ENCODE data around the gene GPR148.
A peak's percentile ranks its signal among the peaks of the same experiment; 100 is the strongest.
"Not testable (repeated sequence)": the region's sequence is repeated elsewhere in the genome, so short reads cannot be mapped to it uniquely, and the experiment has no call there.

GPR148 gene, protein sequence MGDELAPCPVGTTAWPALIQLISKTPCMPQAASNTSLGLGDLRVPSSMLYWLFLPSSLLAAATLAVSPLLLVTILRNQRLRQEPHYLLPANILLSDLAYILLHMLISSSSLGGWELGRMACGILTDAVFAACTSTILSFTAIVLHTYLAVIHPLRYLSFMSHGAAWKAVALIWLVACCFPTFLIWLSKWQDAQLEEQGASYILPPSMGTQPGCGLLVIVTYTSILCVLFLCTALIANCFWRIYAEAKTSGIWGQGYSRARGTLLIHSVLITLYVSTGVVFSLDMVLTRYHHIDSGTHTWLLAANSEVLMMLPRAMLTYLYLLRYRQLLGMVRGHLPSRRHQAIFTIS

GRCh38 chr2:130728549-130729316, at the start of gene GPR148:
Gene GPR148 (plus strand): TSS chr2:130729070. CDS start chr2:130729152, 82 bp downstream.
- peak; percentile 67 for DNase-seq

DNA sequence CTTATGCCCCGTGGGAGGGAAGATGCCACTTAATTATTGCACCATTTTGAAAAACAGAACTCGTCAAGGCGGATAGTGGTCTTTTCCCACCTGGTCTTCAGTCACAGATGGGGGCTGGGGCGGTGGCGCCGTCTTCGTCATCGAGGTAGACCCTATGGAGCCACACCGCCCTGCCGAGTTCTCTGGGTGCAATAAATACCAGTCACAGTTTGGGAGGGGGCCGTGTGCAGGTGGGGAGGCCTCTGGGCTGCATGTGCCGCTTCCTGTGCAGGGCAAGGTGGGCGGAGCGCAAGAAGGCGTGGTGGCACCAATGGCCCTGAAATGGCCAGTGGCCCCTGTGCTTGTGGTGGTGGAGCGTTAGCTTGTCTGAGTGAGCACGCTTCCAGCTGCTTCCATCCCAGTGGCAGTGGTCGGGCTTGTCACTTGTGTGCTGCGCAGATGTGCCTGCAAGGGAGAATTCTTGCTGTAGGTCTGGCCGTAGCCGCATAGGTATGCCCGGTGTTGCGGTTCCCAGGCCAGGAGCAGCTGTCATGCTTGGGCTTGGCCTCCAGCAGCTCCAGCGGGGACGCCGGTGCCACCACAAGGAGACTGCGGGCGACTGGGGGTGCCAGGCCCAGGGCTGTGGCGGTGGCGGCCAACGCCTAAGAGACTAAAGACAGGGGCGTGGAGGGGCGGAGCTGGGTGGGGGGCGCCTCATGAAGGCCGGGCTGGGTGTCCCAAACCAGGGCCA, 36.7 kb upstream of the GPR148 start:
- not testable (repeated sequence) for DNase-seq

DNA sequence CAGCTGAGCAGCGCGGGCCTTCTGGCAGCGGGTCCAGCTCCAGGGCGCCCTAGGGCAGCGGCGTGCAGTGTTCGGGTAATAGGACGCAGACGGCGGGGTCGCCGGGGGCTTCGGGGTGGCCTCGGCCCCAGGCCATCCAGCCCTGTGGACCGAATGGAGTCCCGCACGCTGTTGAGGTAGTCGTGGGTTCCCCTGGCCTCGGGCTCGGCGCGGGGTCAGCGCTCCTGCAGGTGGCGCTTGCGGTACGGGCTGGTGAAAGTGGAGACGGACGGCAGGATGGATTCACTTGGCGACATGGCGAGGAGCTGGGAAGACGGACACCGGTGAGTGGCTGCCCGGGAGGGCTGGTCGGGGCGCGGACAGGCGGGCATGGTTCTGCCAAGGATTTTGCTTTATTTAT, 35.4 kb upstream of the GPR148 start:
- not testable (repeated sequence) for DNase-seq

GRCh38 chr2:130703250-130703649, 25.6 kb upstream of the GPR148 start:
- DNase-seq = not testable (repeated sequence)

DNA sequence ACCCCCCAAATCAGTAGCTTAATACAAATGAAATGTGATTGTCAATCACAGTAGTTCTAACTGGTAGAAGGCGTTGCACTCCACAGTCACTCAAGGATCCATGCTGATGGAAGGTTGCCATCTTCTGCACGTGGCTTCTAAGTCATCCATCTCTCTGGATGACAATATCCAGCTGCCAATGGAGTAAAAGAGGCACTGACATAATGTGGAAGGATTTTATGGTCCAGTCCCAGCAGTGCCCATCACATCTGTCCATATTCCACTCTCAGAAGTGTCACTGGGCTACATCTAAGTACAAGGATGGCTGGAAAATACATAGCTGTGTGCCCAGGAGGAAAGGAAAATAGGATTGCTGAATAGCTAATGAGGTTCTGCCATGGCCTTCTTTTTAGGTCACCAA, 14.1 kb upstream of the GPR148 start:
- not testable (repeated sequence) for DNase-seq

DNA sequence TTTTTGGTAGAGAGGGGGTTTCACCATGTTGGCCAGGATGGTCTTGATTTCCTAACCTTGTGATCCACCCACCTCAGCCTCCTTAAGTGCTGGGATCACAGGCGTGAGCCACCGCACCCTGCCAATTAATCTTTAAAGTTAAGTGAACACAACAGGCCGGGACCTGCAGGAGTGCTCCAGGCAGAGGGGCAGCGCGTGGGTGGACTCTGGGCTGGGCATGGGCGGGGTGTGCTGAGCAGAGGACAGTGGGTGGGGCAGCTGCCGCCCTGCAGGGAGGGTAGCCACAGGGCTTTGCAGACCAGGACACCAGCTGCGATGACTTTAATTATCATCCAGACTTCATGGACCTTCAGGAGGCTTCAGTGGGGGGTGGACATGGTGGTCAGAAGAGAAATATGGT, 8.8 kb upstream of the GPR148 start:
- no peak for DNase-seq

DNA sequence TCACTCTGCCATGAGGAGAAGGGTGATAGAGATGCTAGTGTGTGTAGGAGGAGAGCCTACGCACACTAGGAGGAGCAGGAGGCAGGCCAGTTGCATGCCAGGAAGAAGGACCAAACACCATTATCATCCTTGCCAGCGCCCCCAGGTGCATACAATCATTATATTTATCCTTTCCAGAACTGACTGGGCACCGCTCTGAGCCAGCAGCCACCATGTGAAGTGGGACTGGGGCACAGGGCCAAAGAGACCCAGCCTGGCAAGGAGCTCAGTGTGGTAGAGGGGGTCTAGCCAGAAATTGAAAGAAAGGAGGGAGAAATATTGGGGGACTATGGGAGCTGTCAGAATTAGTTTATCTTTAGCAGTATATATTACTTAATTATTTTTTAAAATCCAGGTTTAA, 8.3 kb upstream of the GPR148 start:
- DNase-seq = no peak

- DNase-seq = no peak
These were observed 4.4 kb upstream of the GPR148 start for GRCh38 chr2:130724455-130724854.

GRCh38 chr2:130726614-130727180, 2.2 kb upstream of the GPR148 start:
- DNase-seq = no peak

DNA sequence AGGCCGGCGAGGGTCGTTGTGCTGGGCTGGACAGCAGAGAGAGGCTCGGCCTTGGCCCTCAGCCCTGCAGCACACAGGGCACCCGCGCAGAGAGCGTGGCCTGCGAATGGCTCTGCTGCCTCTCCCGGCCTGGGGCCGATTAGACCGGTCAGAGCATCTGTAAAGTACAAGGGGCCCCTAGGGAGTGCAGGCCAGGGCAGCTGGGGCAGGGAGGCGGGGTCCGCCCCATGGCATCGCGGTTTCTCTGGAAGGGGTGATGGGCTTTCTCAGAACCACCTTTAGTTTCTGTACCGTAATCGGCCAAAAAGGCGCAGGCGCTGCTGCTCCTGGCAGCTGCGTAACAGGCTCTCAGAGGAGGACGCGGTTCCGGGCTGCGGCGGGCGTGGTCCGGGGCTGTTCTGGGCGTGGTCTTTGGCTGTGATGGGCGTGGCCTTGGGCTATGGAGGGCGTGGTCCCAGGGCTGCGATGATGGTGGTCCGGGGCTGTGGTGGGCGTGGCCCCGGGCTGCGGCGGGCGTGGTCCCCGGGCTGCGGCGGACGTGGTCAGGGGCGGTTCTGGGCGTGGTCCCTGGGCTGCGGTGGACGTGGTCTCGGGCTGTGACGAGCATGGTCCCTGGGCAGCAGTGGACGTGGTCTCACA, 1.5 kb upstream of the GPR148 start:
- peak; percentile 92 for DNase-seq

DNA sequence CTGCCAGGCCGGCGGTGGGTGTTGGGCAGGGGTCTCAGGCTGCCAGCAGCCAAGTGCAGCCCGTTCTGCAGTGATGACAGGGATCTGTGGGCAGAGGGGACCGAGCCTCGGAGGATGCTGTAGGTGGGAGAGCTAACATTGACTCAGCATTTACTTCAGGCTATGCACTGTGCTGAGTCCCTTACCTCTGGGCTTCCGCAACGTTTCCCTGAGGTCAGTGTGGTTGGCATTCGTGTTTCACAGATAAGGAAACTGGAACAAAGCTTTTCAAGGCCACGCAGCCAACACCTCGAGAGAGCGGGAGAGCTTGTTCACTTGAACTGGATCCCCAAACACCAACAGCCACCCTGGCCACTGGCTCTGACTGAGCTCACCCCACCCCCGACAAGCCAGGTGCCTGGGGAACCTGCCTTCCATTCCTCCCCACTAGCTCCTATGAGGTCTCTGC, 839 bp upstream of the GPR148 start:
- DNase-seq = no peak

GRCh38 chr2:130729322-130730299, 741 bp downstream of the GPR148 start:
- peak; percentile 53 for DNase-seq

- not testable (repeated sequence) for DNase-seq
These were observed 3.4 kb downstream of the GPR148 start for GRCh38 chr2:130732257-130732656.

GRCh38 chr2:130735200-130735599, 6.3 kb downstream of the GPR148 start:
- DNase-seq = no peak

DNA sequence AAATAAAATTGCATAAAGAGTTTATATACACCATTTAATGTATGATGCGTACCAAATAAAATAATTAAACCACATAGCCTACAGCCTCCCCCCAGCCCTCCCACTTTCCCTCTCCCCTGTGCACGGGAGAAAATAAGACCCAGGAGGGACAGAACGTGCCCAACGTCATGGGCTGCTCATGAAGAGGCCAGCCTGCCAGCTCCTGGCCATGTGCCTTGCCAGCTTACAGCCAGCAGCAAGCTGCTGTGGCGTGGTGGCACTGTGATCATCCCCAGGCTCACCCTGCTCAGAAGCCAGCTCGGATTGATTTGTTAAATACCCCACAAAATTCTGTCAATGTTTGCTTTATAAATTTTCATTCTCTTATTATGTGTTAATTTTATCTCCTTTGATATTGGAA, 7.6 kb downstream of the GPR148 start:
- no peak for DNase-seq

DNA sequence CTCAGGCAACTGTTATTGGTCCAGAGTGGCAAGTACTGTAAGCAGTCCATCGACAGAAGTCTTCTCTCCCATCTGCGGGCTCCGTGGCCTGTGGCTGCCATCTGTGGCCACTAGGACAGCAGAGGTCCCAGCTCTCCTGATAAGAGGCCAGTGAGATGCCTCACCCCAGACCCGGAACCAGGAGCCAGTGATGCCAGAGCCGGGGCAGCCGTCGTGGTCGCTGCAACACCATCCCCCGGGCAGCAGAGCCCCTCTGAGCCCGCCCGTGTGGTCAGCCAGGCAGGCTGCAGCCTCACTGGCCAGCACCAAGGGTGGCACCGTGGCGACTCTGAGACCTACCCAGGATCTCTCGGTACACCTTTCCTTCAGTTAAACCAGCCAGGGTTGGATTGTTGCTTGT, 8.7 kb downstream of the GPR148 start:
- DNase-seq = no peak

GRCh38 chr2:130740671-130741070, 11.8 kb downstream of the GPR148 start:
- DNase-seq = no peak

DNA sequence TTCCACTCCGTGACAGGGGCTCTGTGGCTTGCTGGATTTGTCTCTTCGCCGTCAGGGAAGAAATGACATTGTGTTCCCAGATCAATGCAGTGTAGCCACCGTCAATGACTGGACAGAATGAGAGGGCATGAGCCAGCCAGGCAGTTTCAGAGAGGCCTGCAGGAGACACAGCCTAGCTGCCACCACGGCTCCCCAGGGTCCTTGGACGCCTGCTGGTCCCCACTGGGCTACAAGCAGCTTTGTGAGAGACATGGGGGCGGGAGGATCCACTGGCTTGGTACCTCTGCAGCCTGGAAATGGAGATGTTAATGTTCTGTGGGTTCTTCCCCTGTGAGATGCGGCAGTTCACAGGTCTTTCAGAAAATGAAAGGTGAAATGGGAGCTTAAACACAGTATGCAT, 14.4 kb downstream of the GPR148 start:
- DNase-seq = no peak

DNA sequence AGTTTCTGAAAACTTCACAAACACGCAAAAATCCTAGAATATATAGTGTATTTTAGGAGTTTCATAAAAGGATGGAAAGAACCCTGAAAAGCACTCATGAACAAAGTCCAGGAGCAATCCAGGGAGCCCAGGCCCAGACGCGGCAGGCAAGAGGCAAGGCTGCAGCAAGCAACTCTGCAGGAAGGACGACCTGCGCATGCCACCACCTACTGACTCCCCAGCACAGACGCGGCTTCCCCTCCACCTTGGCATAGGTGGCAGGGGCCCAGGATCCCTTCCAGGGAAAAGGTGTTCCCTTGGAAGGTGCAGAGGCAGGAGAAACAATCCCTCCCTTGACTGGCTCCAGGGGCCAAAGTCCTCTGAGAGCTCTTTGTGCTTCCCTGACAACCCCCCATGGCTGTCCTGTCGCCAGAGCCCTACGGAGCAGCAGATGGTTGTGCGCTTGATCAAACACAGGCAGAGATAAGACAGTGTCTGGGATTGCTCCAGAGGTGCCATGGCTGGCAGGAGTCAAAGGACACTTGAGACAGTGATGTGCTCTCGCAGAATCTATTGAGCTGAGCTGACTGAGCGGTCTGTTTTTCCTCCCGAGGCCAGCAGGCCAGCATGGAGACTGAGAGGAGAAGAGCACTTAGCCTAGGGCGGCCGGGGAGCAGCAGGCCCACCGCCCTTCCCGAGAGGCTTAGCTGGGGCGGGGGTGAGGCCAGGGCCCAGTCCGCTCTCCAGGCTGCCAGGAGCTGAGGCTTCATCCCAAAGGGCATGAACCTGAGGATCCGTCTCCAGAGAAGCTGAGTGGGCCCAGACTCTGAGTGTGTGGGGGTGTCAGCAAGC, 15.6 kb downstream of the GPR148 start:
- DNase-seq = peak; percentile 90

DNA sequence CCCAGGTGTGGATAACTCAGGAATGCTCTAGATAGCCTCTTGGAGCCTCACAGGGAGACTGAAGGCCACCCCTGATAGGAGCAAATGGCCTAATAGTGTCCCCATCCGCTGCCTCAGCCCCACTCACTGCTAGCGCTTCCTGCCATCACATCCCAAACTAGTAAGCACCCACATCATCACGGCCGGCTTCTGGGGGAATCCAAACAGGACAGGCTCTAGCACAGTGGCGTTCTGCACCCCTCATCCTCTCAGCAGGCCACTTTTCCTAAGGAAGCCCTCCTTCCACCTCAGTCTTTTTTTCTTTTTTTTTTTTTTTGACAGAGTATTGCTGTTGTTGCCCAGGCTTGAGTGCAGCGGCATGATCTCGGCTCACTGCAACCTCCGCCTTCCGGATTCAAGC, 20.2 kb downstream of the GPR148 start:
- DNase-seq = no peak

Measured in NCI-H2171 treated with DMSO at 0.1 percent for 48 hours (cell line).